Measurements from ENCODE around the gene EPS8L2.

Gene EPS8L2

GRCh38 chr11:709109-709997, 3.3 kb downstream of the EPS8L2 start (continued):
- no peak for TF ChIP-seq ZNF449 (tag by site-specific recombination; IDR thresholded peaks at IDR 0.05)
- TF ChIP-seq YY2 (tag by site-specific recombination; IDR thresholded peaks at IDR 0.05), result no peak
- no peak for TF ChIP-seq SP7 (tag by site-specific recombination; IDR thresholded peaks at IDR 0.05)

GRCh38 chr11:714436-714835, 8.4 kb downstream of the EPS8L2 start:
- Histone ChIP-seq H3K4me1 (ENCODE audit: control insufficient read depth, insufficient read depth, low read length) (no peaks in the 10 kb centered on the region), H3K27ac (ENCODE audit: extremely low read depth, low read depth, low read length) (no peak overlapping the region), H3K36me3 (ENCODE audit: control insufficient read depth in 2 of 2, insufficient read depth in 1 of 2, low read length in 2 of 2) (no peaks in the 10 kb centered on the region), H3K4me3 (ENCODE audit: low read depth, low read length) (no peak overlapping the region), H3K9me3 (ENCODE audit: control insufficient read depth, insufficient read depth, low read depth, low read length) (no peaks in the 10 kb centered on the region)
- CTCF ChIA-PET, result interaction anchor here (0.6 kb wide), 1 partner anchor 108 kb away, joined by 4 read pairs; no protein-coding TSS in a partner anchor
- TF ChIP-seq ZNF555 (tag by site-specific recombination; conservative IDR thresholded peaks at IDR 0.05), result no peak
- POLR2A ChIA-PET, result no interaction called here

GRCh38 chr11:719214-720016, 13.4 kb downstream of the EPS8L2 start:
- POLR2A ChIA-PET, result interaction anchor here (0.6 to 0.9 kb wide), 2 partner anchors 12 to 24 kb away, joined by 3 read pairs; partner anchors contain the start of gene DEAF1
- Histone ChIP-seq H3K4me1 (ENCODE audit: control insufficient read depth, insufficient read depth, low read length) (no peaks in the 10 kb centered on the region), H3K36me3 (ENCODE audit: control insufficient read depth in 2 of 2, insufficient read depth in 1 of 2, low read length in 2 of 2) (no peaks in the 10 kb centered on the region), H3K27ac (ENCODE audit: extremely low read depth, low read depth, low read length) (no peak overlapping the region), H3K9me3 (ENCODE audit: control insufficient read depth, insufficient read depth, low read depth, low read length) (no peaks in the 10 kb centered on the region), H3K4me3 (ENCODE audit: low read depth, low read length) (no peak overlapping the region)
- CTCF ChIA-PET, result interaction anchor here (0.6 kb wide), 1 partner anchor 134 kb away, joined by 3 read pairs; no protein-coding TSS in a partner anchor
- TF ChIP-seq HIC1 (tag by site-specific recombination; IDR thresholded peaks at IDR 0.05) (peak; percentile 30; the same call in 1 of the 2 replicates), GLIS1 (tag by site-specific recombination; IDR thresholded peaks at IDR 0.05) (0 out of 2 replicates have a peak, but pooled peaks have one; percentile 20), TRIM28 (IDR thresholded peaks at IDR 0.05; ENCODE audit: borderline replicate concordance, low read length) (no peak)

- POLR2A ChIA-PET, result interaction anchor here (0.9 kb wide), 1 partner anchor 13 kb away, joined by 3 read pairs; no protein-coding TSS in a partner anchor
- no peaks in the 10 kb centered on the region for H3K9me3 ChIP-seq (ENCODE audit: control insufficient read depth, insufficient read depth, low read depth, low read length)
- no peaks in the 10 kb centered on the region for H3K36me3 ChIP-seq (ENCODE audit: control insufficient read depth in 2 of 2, insufficient read depth in 1 of 2, low read length in 2 of 2)
- CTCF ChIA-PET, result interaction anchor here (0.6 kb wide), 1 partner anchor 135 kb away, joined by 3 read pairs; no protein-coding TSS in a partner anchor
- no peak overlapping the region for H3K4me3 ChIP-seq (ENCODE audit: low read depth, low read length)
- H3K27ac ChIP-seq (ENCODE audit: extremely low read depth, low read depth, low read length), result no peak overlapping the region
- H3K4me1 ChIP-seq (ENCODE audit: control insufficient read depth, insufficient read depth, low read length), result no peaks in the 10 kb centered on the region
- TF ChIP-seq ZNF677 (tag by site-specific recombination; IDR thresholded peaks at IDR 0.05) (no peak), ZNF777 (tag by site-specific recombination; IDR thresholded peaks at IDR 0.05; ENCODE audit: borderline replicate concordance) (no peak), ZBTB10 (tag by site-specific recombination; IDR thresholded peaks at IDR 0.05) (no peak), ZBTB26 (tag by site-specific recombination; optimal IDR thresholded peaks at IDR 0.05) (no peak), PRDM10 (tag by site-specific recombination; IDR thresholded peaks at IDR 0.05) (no peak), TRIM28 (IDR thresholded peaks at IDR 0.05; ENCODE audit: borderline replicate concordance, low read length) (no peak)
Observed at GRCh38 chr11:720017-720641, 14.1 kb downstream of the EPS8L2 start.
